ENCODE measurements around the gene CC2D1B.

DNA sequence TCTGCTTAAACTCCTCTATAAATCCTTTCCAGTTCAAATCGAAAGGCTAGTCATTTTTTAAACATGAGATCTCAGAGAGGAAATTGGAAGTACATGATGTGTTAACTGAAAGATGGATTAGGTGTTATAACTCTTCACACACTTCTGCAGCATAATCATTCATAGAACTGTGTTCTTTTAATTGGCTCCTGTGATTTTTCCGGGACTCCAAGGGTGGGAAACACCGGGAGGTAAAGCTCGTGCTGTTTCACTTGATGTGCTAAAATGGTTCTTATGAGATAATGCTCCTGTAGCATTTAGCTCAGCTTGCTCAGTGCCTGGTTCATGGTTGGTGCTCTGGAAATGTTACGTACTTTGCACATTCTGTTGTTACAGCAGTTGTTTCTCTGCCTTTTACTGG lies 40.2 kb downstream of the CC2D1B start:
- no peak for TF ChIP-seq GATA2 (IDR thresholded peaks at IDR 0.05; ENCODE audit: low read depth, low read length)
- no peak for TF ChIP-seq GATA3 (IDR thresholded peaks at IDR 0.05; ENCODE audit: low read depth, low read length)
